Stomach (tissue), 9 donors: ENCODE results near the gene COP1. TPM values are rescaled to one million over a fixed set of nuclear protein-coding genes. Genes with fewer than 3 reads are reported as not detected.

Source experiments
- DNase-seq, 2 donors: peaks; one replicate each; pipeline versions ENCODE4 v3.0.0 to v3.0.0-alpha.2; 2013 to 2019
- H3K27ac ChIP-seq, 5 donors: fragments of 200-600 bp in 4 of 5; sonication (generic) in 4 of 5; one replicate each; pipeline ENCODE4 v1.5.1; 2013 to 2019; ENCODE audit warnings: mild to moderate bottlenecking in 1 of 5, moderate library complexity in 1 of 5
- H3K27me3 ChIP-seq, 3 donors: fragments of 200-600 bp; sonication (generic); one replicate each; pipeline ENCODE4 v1.5.1; 2017 to 2019; ENCODE audit warnings: mixed run types in 1 of 3
- H3K36me3 ChIP-seq, 4 donors: fragments of 200-600 bp; sonication (generic); 1 replicate in 3 of 4; 2 replicates in 1 of 4; pipeline ENCODE4 v1.5.1; 2016 to 2019
- H3K4me1 ChIP-seq, 4 donors: fragments of 200-600 bp; sonication (generic); one replicate each; pipeline ENCODE4 v1.5.1; 2016 to 2019
- H3K4me3 ChIP-seq, 4 donors: fragments of 200-600 bp; sonication (generic) in 3 of 4; one replicate each; pipeline ENCODE4 v1.5.1; 2016 to 2019; ENCODE audit warnings: mild to moderate bottlenecking in 1 of 4
- H3K9me3 ChIP-seq, 4 donors: fragments of 200-600 bp; sonication (generic); one replicate each; pipeline ENCODE4 v1.5.1; 2016 to 2019
- CTCF ChIP-seq, 7 experiments: fragments of 450-650 bp in 4 of 7; fragments of 200-600 bp in 3 of 7; sonication (generic) in 3 of 7; IDR thresholded peaks; one replicate each; pipeline ENCODE4 v1.5.1; 2016 to 2019; ENCODE audit warnings: antibody characterized with exemption in 7 of 7, control low read depth in 2 of 7, mild to moderate bottlenecking in 1 of 7
- EP300 ChIP-seq: sonication (generic); formaldehyde crosslinking; IDR thresholded peaks from one replicate; pipeline ENCODE4 v1.6.1; 2017; ENCODE audit warnings: antibody characterized with exemption
- POLR2A ChIP-seq, 4 donors: fragments of 450-650 bp; IDR thresholded peaks; one replicate each; pipeline ENCODE4 v1.6.1; 2016; ENCODE audit warnings: antibody characterized with exemption in 4 of 4, control low read depth in 2 of 4, mild to moderate bottlenecking in 1 of 4, moderate library complexity in 1 of 4
- POLR2AphosphoS5 ChIP-seq, 3 donors: sonication (generic); formaldehyde crosslinking; IDR thresholded peaks; one replicate each; pipeline ENCODE4 v1.6.1; 2016; ENCODE audit warnings: antibody characterized with exemption in 3 of 3
- WGBS, 5 donors: extraction: QIAGEN DNeasy Blood & Tissue Kit in 3 of 5; methylation state at CpG; one replicate each; pipeline versions ENCODE4 v1.1.5 to v1.1.7; 2013 to 2018; 5-methylcytosine and 5-hydroxymethylcytosine counted together
- intact Hi-C: fragments of 100-400 bp; cut with DNase I; formaldehyde crosslinking; loops from one replicate; pipeline ENCODE4 v1.15.1; 2023; ENCODE audit warnings: low total_unique reads
- polyA plus RNA-seq, 3 donors: library from polyadenylated mRNA; stranded (reverse); fragments of 200-250 nt; gene quantifications; one replicate each; pipeline ENCODE4 v1.2.3, GENCODE V29; 2013
- total RNA-seq, 5 donors: library from RNA; depleted of rRNA; stranded (reverse); fragments of >200 nt; gene quantifications; one replicate each; pipeline versions ENCODE4 v1.1.0 to v1.2.3, GENCODE V29; 2014 to 2016
- donor health status: healthy with polysubstance abuse.
- donor health status: Bipolar disorder and iron deficiency.
- donor health status: healthy.

COP1 gene
- total and polyA plus RNA-seq, 8 donors: 36.2 to 127 (median 55.1) TPM

- no peaks in the 10 kb centered on the region for H3K9me3 ChIP-seq
- H3K4me3 ChIP-seq: no peak overlapping the region
- no peaks in the 10 kb centered on the region for H3K27me3 ChIP-seq
- no peak overlapping the region for H3K27ac ChIP-seq
- intact Hi-C loops: no loop called here
- H3K4me1 ChIP-seq: no peaks in the 10 kb centered on the region
- 89 to 95% (median 93%) methylated on average over 5 of the region's 5 CpGs for WGBS, 5 donors
- peaks cover 0 to 22% (median 12%) of the 10 kb centered on the region in 4 donors for H3K36me3 ChIP-seq
- no peak for DNase-seq
- no peak for TF ChIP-seq CTCF (IDR thresholded peaks at IDR 0.05)
- no peak for TF ChIP-seq EP300
- no peak for TF ChIP-seq POLR2A (IDR thresholded peaks at IDR 0.05)
- no peak for TF ChIP-seq POLR2AphosphoS5 (IDR thresholded peaks at IDR 0.05)
These were observed 138.2 kb downstream of the COP1 start for GRCh38 chr1:176068901-176069300.

GRCh38 chr1:176068256-176068655 is 138.8 kb downstream of the COP1 start:
- H3K27ac ChIP-seq: no peak overlapping the region
- peaks cover 0 to 16% (median 12%) of the 10 kb centered on the region in 4 donors for H3K36me3 ChIP-seq
- no peak overlapping the region for H3K4me3 ChIP-seq
- intact Hi-C loops: no loop called here
- DNase-seq: no peak
- no peak for TF ChIP-seq CTCF (IDR thresholded peaks at IDR 0.05)
- no peak for TF ChIP-seq POLR2A (IDR thresholded peaks at IDR 0.05)
- TF ChIP-seq EP300: no peak
- no peak for TF ChIP-seq POLR2AphosphoS5 (IDR thresholded peaks at IDR 0.05)
- no peaks in the 10 kb centered on the region for H3K9me3 ChIP-seq
- WGBS, 5 donors: 54 to 72% (median 57%) methylated on average over 2 of the region's 2 CpGs
- no peaks in the 10 kb centered on the region for H3K27me3 ChIP-seq
- H3K4me1 ChIP-seq: no peaks in the 10 kb centered on the region

GRCh38 chr1:176066709-176067108 is 140.4 kb downstream of the COP1 start:
- TF ChIP-seq EP300 (no peak), POLR2AphosphoS5 (IDR thresholded peaks at IDR 0.05) (no peak), POLR2A (IDR thresholded peaks at IDR 0.05) (no peak), CTCF (IDR thresholded peaks at IDR 0.05) (no peak)
- Histone ChIP-seq H3K27ac (no peak overlapping the region), H3K4me1 (no peaks in the 10 kb centered on the region), H3K27me3 (no peaks in the 10 kb centered on the region), H3K9me3 (no peaks in the 10 kb centered on the region), H3K4me3 (no peak overlapping the region), H3K36me3 (peaks cover 0 to 16% (median 12%) of the 10 kb centered on the region in 4 donors)
- DNase-seq: peak in 1 of 2 donors; percentile 27
- 84 to 95% (median 90%) methylated on average over 1 of the region's 1 CpG for WGBS, 5 donors
- intact Hi-C loops: no loop called here

GRCh38 chr1:176058686-176059085 is 148.4 kb downstream of the COP1 start:
- no peak overlapping the region for H3K27ac ChIP-seq
- no peaks in the 10 kb centered on the region for H3K9me3 ChIP-seq
- peaks cover 0 to 7% (median 0%) of the 10 kb centered on the region in 4 donors for H3K36me3 ChIP-seq
- no peaks in the 10 kb centered on the region for H3K27me3 ChIP-seq
- TF ChIP-seq CTCF (IDR thresholded peaks at IDR 0.05): no peak
- DNase-seq: peak in 1 of 2 donors; percentile 39
- no peak overlapping the region for H3K4me3 ChIP-seq
- no peaks in the 10 kb centered on the region for H3K4me1 ChIP-seq
- intact Hi-C loops: no loop called here
- 0 to 89% (median 67%) methylated on average over 1 to 2 of the region's 2 CpGs for WGBS, 5 donors
